IMR-90 (cell line): Measurements from ENCODE around the gene FRMD5. TPM values are rescaled to one million over a fixed set of nuclear protein-coding genes. Genes with fewer than 3 reads are reported as not detected.

Experiments
- ATAC-seq: fragments of 200-7000 bp; cut with Tn5 transposase; 2 replicates; pipeline ENCODE4 v1.9.1; 2020; ENCODE audit warnings: low read depth, mild to moderate bottlenecking, moderate library complexity
- BruUV-seq: library from RNA; stranded (reverse); fragments of 400-500 nt; replicated peaks from 2 replicates; lab custom pipeline; 2021; lab: Mats Ljungman, UMichigan
- CTCF ChIA-PET: fragments of 300-600 bp; formaldehyde crosslinking; extraction: SDS; loops from one replicate; lab custom pipeline; 2021; ENCODE audit warnings: antibody characterized with exemption; lab: Yijun Ruan, JAX
- POLR2A ChIA-PET: fragments of 300-600 bp; sonication (Branson Sonifier 250); formaldehyde crosslinking; loops from one replicate; lab custom pipeline; 2022; ENCODE audit warnings: antibody characterized with exemption; ENCODE audit not compliant: unreplicated experiment; lab: Charles Lee
- DNase-seq: peaks from one replicate; pipeline ENCODE4 v3.0.0; 2013
- H2AFZ ChIP-seq: replicated peaks from 2 replicates; pipeline ENCODE3; 2013; ENCODE audit warnings: low read length, mild to moderate bottlenecking; ENCODE audit not compliant: poor library complexity
- H2AK5ac ChIP-seq: 2 replicates; pipeline ENCODE4 v1.6.1; 2013; ENCODE audit warnings: low read depth, low read length, inconsistent platforms
- H2AK9ac ChIP-seq: replicated peaks from 2 replicates; pipeline ENCODE3; 2013; ENCODE audit warnings: mild to moderate bottlenecking, low read depth, low read length, moderate library complexity; ENCODE audit not compliant: poor library complexity
- H2BK120ac ChIP-seq: 2 replicates; pipeline ENCODE4 v1.6.1; 2013; ENCODE audit warnings: low read depth, low read length, inconsistent platforms
- H2BK15ac ChIP-seq: 3 replicates; pipeline ENCODE4 v1.6.1; 2013; ENCODE audit warnings: low read depth, low read length, inconsistent platforms
- H2BK20ac ChIP-seq: 2 replicates; pipeline ENCODE4 v1.6.1; 2013; ENCODE audit warnings: low read depth, mild to moderate bottlenecking, inconsistent platforms, low read length, moderate library complexity
- H2BK5ac ChIP-seq: 2 replicates; pipeline ENCODE4 v1.6.1; 2013; ENCODE audit warnings: mild to moderate bottlenecking, low read depth, low read length, inconsistent platforms; ENCODE audit not compliant: poor library complexity, severe bottlenecking
- H3K14ac ChIP-seq: replicated peaks from 2 replicates; pipeline ENCODE4 v1.6.1; 2013; ENCODE audit warnings: low read depth, low read length, inconsistent platforms
- H3K18ac ChIP-seq: 2 replicates; pipeline ENCODE4 v1.6.1; 2013; ENCODE audit warnings: low read depth, low read length, control low read depth
- H3K23ac ChIP-seq: 2 replicates; pipeline ENCODE4 v1.6.1; 2013; ENCODE audit warnings: low read depth, low read length, inconsistent platforms
- H3K27ac ChIP-seq: 2 replicates; pipeline ENCODE4 v1.5.1; 2013; ENCODE audit warnings: mild to moderate bottlenecking, control low read depth, low read length; ENCODE audit not compliant: insufficient read depth
- H3K27me3 ChIP-seq: 2 replicates; pipeline ENCODE4 v1.6.1; 2013; ENCODE audit warnings: low read length; ENCODE audit not compliant: control insufficient read depth, insufficient read depth
- H3K36me3 ChIP-seq: 2 replicates; pipeline ENCODE4 v1.6.1; 2013; ENCODE audit warnings: low read length, mixed read lengths; ENCODE audit not compliant: control insufficient read depth, insufficient read depth
- H3K4ac ChIP-seq: 2 replicates; pipeline ENCODE4 v1.6.1; 2013; ENCODE audit warnings: low read depth, low read length, inconsistent platforms
- H3K4me1 ChIP-seq: 2 replicates; pipeline ENCODE4 v1.6.1; 2013; ENCODE audit warnings: low read length, mixed read lengths; ENCODE audit not compliant: control insufficient read depth, insufficient read depth
- H3K4me2 ChIP-seq: 2 replicates; pipeline ENCODE4 v1.6.1; 2013; ENCODE audit warnings: low read depth, mild to moderate bottlenecking, control low read depth, low read length, moderate library complexity
- H3K4me3 ChIP-seq: 2 replicates; pipeline ENCODE4 v1.5.1; 2013; ENCODE audit warnings: low read depth, mild to moderate bottlenecking, control low read depth, low read length, moderate library complexity; ENCODE audit not compliant: insufficient read depth
- H3K56ac ChIP-seq: 2 replicates; pipeline ENCODE4 v1.6.1; 2013; ENCODE audit warnings: low read length, inconsistent platforms; ENCODE audit not compliant: insufficient read depth; ENCODE audit errors: extremely low read depth
- H3K79me1 ChIP-seq, 2 experiments: 2 replicates each; pipeline ENCODE4 v1.6.1; 2013; ENCODE audit warnings: low read length in 2 of 2, inconsistent platforms in 1 of 2, low read depth in 1 of 2
- H3K9ac ChIP-seq: 2 replicates; pipeline ENCODE4 v1.6.1; 2013; ENCODE audit warnings: low read depth, low read length, control low read depth
- H3K9me1 ChIP-seq: 2 replicates; pipeline ENCODE4 v1.6.1; 2013; ENCODE audit warnings: low read length, inconsistent platforms; ENCODE audit not compliant: insufficient read depth
- H3K9me3 ChIP-seq: 2 replicates; pipeline ENCODE4 v1.6.1; 2013; ENCODE audit warnings: low read length; ENCODE audit not compliant: control insufficient read depth, insufficient read depth
- H4K20me1 ChIP-seq: 2 replicates; pipeline ENCODE4 v1.6.1; 2013; ENCODE audit warnings: low read length, inconsistent platforms; ENCODE audit not compliant: insufficient read depth
- H4K5ac ChIP-seq: 2 replicates; pipeline ENCODE4 v1.6.1; 2013; ENCODE audit warnings: mild to moderate bottlenecking, low read depth, low read length, control low read depth
- H4K8ac ChIP-seq, 2 experiments: 2 replicates each; pipeline ENCODE4 v1.6.1; 2013; ENCODE audit warnings: low read depth in 2 of 2, low read length in 2 of 2, control low read depth in 1 of 2, inconsistent platforms in 1 of 2
- H4K91ac ChIP-seq: 2 replicates; pipeline ENCODE4 v1.6.1; 2013; ENCODE audit warnings: low read depth, low read length, inconsistent platforms; ENCODE audit not compliant: insufficient read depth
- BHLHE40 ChIP-seq: fragments of 150-350 bp; IDR thresholded peaks from 2 replicates; pipeline ENCODE4 v1.6.1; 2016; ENCODE audit warnings: mild to moderate bottlenecking, low read depth, low read length
- MAZ ChIP-seq: IDR thresholded peaks from 2 replicates; pipeline ENCODE4 v1.6.1; 2012; ENCODE audit warnings: low read depth, mild to moderate bottlenecking, low read length, improper control_type of control experiment, moderate library complexity, borderline replicate concordance
- MXI1 ChIP-seq: IDR thresholded peaks from 2 replicates; pipeline ENCODE4 v1.6.1; 2012; ENCODE audit warnings: low read depth, mild to moderate bottlenecking, low read length, moderate library complexity, borderline replicate concordance
- NFE2L2 ChIP-seq: fragments of 150-350 bp; IDR thresholded peaks from 2 replicates; pipeline ENCODE4 v1.6.1; 2016; ENCODE audit warnings: low read depth, mild to moderate bottlenecking, low read length
- RAD21 ChIP-seq: IDR thresholded peaks from 2 replicates; pipeline ENCODE4 v1.6.1; 2012; ENCODE audit warnings: low read length, improper control_type of control experiment
- RCOR1 ChIP-seq: IDR thresholded peaks from 2 replicates; pipeline ENCODE4 v1.6.1; 2012; ENCODE audit warnings: mild to moderate bottlenecking, low read length, improper control_type of control experiment; ENCODE audit not compliant: insufficient replicate concordance
- USF2 ChIP-seq: fragments of 150-350 bp; IDR thresholded peaks from 2 replicates; pipeline ENCODE4 v1.6.1; 2017; ENCODE audit warnings: mild to moderate bottlenecking, antibody characterized with exemption, low read length, low read depth
- WGBS, 2 experiments: methylation state at CpG; one replicate each; pipeline versions ENCODE4 v1.1.5 to v1.1.7; 2013; ENCODE audit warnings: missing lambda C conversion rate in 2 of 2; ENCODE audit not compliant: insufficient read length in 1 of 2; ENCODE audit errors: extremely low coverage in 2 of 2; 5-methylcytosine and 5-hydroxymethylcytosine counted together
- dilution Hi-C: fragments of 300-500 bp; cut with HindIII; formaldehyde crosslinking; loops from one replicate; pipeline ENCODE4 v1.14.3; 2018; ENCODE audit warnings: low sequenced_read_pairs; ENCODE audit not compliant: unreplicated experiment
- in situ Hi-C: fragments of 300-500 bp; cut with MboI; formaldehyde crosslinking; loops from 3 replicates; pipeline ENCODE4 v1.14.3; 2019; ENCODE audit warnings: low sequenced_read_pairs, inconsistent platforms, mixed read lengths
- intact Hi-C: fragments of 100-400 bp; cut with micrococcal nuclease; formaldehyde crosslinking; loops from 2 replicates; pipeline ENCODE4 v1.10.0; 2022
- polyA plus RNA-seq, 3 experiments: library from polyadenylated mRNA; depleted of rRNA; stranded (reverse); fragments of >200 nt; gene quantifications; 2 replicates each; pipeline ENCODE4 v1.2.3, GENCODE V29; 2012; ENCODE audit warnings: low replicate concordance in 1 of 3
- total RNA-seq: library from RNA; depleted of rRNA; stranded (reverse); fragments of >200 nt; gene quantifications from 2 replicates; pipeline ENCODE4 v1.2.3, GENCODE V29; 2012
- TF ChIP-seq, protein P1 (sequence below): fragments of 150-350 bp; IDR thresholded peaks from 2 replicates; pipeline ENCODE4 v1.6.1; 2016; ENCODE audit warnings: low read depth, mild to moderate bottlenecking, low read length, moderate library complexity, borderline replicate concordance

Gene FRMD5
- total and polyA plus RNA-seq, 2 of the 4 experiments (the other 2 are of a cell fraction): 4.1 to 5.4 TPM

GRCh38 chr15:43998607-43999006 lies 196.5 kb downstream of the FRMD5 start:
- H3K4me3 ChIP-seq: no peak overlapping the region
- H4K5ac ChIP-seq: no peak overlapping the region
- TF ChIP-seq BHLHE40 (no peak), USF2 (no peak), RCOR1 (no peak), MXI1 (no peak), NFE2L2 (no peak), MAZ (no peak), RAD21 (no peak)
- TF ChIP-seq, protein P1, sequence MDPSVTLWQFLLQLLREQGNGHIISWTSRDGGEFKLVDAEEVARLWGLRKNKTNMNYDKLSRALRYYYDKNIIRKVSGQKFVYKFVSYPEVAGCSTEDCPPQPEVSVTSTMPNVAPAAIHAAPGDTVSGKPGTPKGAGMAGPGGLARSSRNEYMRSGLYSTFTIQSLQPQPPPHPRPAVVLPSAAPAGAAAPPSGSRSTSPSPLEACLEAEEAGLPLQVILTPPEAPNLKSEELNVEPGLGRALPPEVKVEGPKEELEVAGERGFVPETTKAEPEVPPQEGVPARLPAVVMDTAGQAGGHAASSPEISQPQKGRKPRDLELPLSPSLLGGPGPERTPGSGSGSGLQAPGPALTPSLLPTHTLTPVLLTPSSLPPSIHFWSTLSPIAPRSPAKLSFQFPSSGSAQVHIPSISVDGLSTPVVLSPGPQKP: no peak
- H4K91ac ChIP-seq: no peak overlapping the region
- H4K8ac ChIP-seq: no peak overlapping the region
- no peak overlapping the region for H2AK9ac ChIP-seq
- peaks cover 3% of the 10 kb centered on the region; the same call in 1 of the 2 replicates for H3K4me1 ChIP-seq
- ChIA-PET CTCF (no interaction called here), POLR2A (no interaction called here)
- no peak overlapping the region for H2AFZ ChIP-seq
- no peak overlapping the region for H3K27ac ChIP-seq
- no peak overlapping the region for H2BK5ac ChIP-seq
- WGBS, 2 experiments: no CpG with 5 or more reads among the region's 4 CpGs
- H2AK5ac ChIP-seq: no peak overlapping the region
- no peak overlapping the region for H3K18ac ChIP-seq
- BruUV-seq: no TSS peak
- in situ Hi-C loops: no loop called here
- peaks cover 3% of the 10 kb centered on the region; the same call in 1 of the 2 replicates for H3K9me1 ChIP-seq
- dilution Hi-C loops: no loop called here
- no peaks in the 10 kb centered on the region for H3K9me3 ChIP-seq
- H3K36me3 ChIP-seq: no peaks in the 10 kb centered on the region
- H3K79me1 ChIP-seq: 0 out of 4 replicates have a peak, but pooled peaks cover 0 to 3% of the 10 kb centered on the region in 2 experiments
- intact Hi-C loops: no loop called here
- H2BK20ac ChIP-seq: no peak overlapping the region
- H3K4me2 ChIP-seq: no peak overlapping the region
- DNase-seq (peak; percentile 71), ATAC-seq (peak; percentile 37; the same call in 1 of the 2 replicates)
- no peaks in the 10 kb centered on the region for H3K27me3 ChIP-seq
- no peaks in the 10 kb centered on the region for H4K20me1 ChIP-seq
- no peak overlapping the region for H2BK120ac ChIP-seq
- no peak overlapping the region for H3K56ac ChIP-seq
- H3K9ac ChIP-seq: no peak overlapping the region
- H3K23ac ChIP-seq: no peak overlapping the region
- no peak overlapping the region for H3K4ac ChIP-seq
- no peak overlapping the region for H2BK15ac ChIP-seq
- no peak overlapping the region for H3K14ac ChIP-seq
